ENCODE measurements around the gene MIEN1. TPM values are rescaled to one million over a fixed set of nuclear protein-coding genes. Genes with fewer than 3 reads are reported as not detected.

MIEN1 gene
- polyA plus RNA-seq, 1 experiment, result 78.9 TPM

GRCh38 chr17:39709998-39710964 is 20.1 kb downstream of the MIEN1 start:
- ChIA-PET POLR2A (no interaction called here), CTCF (interaction anchor here (0.5 to 2.3 kb wide), 4 partner anchors 8 to 62 kb away, joined by 3 to 7 read pairs (median 4); partner anchors contain the start of genes ERBB2 and MIEN1)
- Histone ChIP-seq H3K4me3 (ENCODE audit: low read depth, low read length) (no peak overlapping the region), H3K36me3 (ENCODE audit: control insufficient read depth, insufficient read depth, low read length) (peaks cover 36% of the 10 kb centered on the region), H3K27me3 (ENCODE audit: control insufficient read depth, insufficient read depth, low read length) (no peaks in the 10 kb centered on the region)
- DNase-seq (ENCODE audit: low read depth), result no peak
- TF ChIP-seq CTCF (IDR thresholded peaks at IDR 0.05; ENCODE audit: insufficient read depth, low read depth, low read length), result no peak

- Histone ChIP-seq H3K27me3 (ENCODE audit: control insufficient read depth, insufficient read depth, low read length) (no peaks in the 10 kb centered on the region), H3K4me3 (ENCODE audit: low read depth, low read length) (no peak overlapping the region), H3K36me3 (ENCODE audit: control insufficient read depth, insufficient read depth, low read length) (peaks cover 34% of the 10 kb centered on the region)
- no peak for DNase-seq (ENCODE audit: low read depth)
- CTCF ChIA-PET, result interaction anchor here (1.0 to 1.8 kb wide), 3 partner anchors 10 to 86 kb away, joined by 3 to 8 read pairs (median 5); partner anchors contain the start of genes ERBB2 and MIEN1
- POLR2A ChIA-PET, result no interaction called here
- no peak for TF ChIP-seq CTCF (IDR thresholded peaks at IDR 0.05; ENCODE audit: insufficient read depth, low read depth, low read length)
Observed at GRCh38 chr17:39709319-39709997, 20.9 kb downstream of the MIEN1 start.

GRCh38 chr17:39706921-39707337 is 23.4 kb downstream of the MIEN1 start:
- DNase-seq (ENCODE audit: low read depth), result no peak
- TF ChIP-seq CTCF (IDR thresholded peaks at IDR 0.05; ENCODE audit: insufficient read depth, low read depth, low read length), result no peak
- ChIA-PET POLR2A (no interaction called here), CTCF (interaction anchor here (1.7 kb wide), 1 partner anchor 49 kb away, joined by 5 read pairs; no protein-coding TSS in a partner anchor)
- Histone ChIP-seq H3K4me3 (ENCODE audit: low read depth, low read length) (no peak overlapping the region), H3K36me3 (ENCODE audit: control insufficient read depth, insufficient read depth, low read length) (peaks cover 26% of the 10 kb centered on the region), H3K27me3 (ENCODE audit: control insufficient read depth, insufficient read depth, low read length) (no peaks in the 10 kb centered on the region)

- ChIA-PET POLR2A (no interaction called here), CTCF (interaction anchor here (1.2 to 1.7 kb wide), 2 partner anchors 24 to 49 kb away, joined by 3 to 5 read pairs; no protein-coding TSS in a partner anchor)
- Histone ChIP-seq H3K27me3 (ENCODE audit: control insufficient read depth, insufficient read depth, low read length) (no peaks in the 10 kb centered on the region), H3K36me3 (ENCODE audit: control insufficient read depth, insufficient read depth, low read length) (peaks cover 23% of the 10 kb centered on the region), H3K4me3 (ENCODE audit: low read depth, low read length) (no peak overlapping the region)
- no peak for DNase-seq (ENCODE audit: low read depth)
- TF ChIP-seq CTCF (IDR thresholded peaks at IDR 0.05; ENCODE audit: insufficient read depth, low read depth, low read length), result no peak
Observed at GRCh38 chr17:39706383-39706782, 23.9 kb downstream of the MIEN1 start.
